ENCODE results near the gene TPX2.
"Not testable (repeated sequence)": the region's sequence is repeated elsewhere in the genome, so short reads cannot be mapped to it uniquely, and the experiment has no call there.

The TPX2 gene

GRCh38 chr20:31814142-31814541 is 75.1 kb downstream of the TPX2 start:
- not testable (repeated sequence) for DNase-seq (ENCODE audit: low read depth)

GRCh38 chr20:31815408-31816188 is 76.5 kb downstream of the TPX2 start:
- DNase-seq (ENCODE audit: low read depth): no peak

GRCh38 chr20:31816221-31816620 is 77.1 kb downstream of the TPX2 start:
- DNase-seq (ENCODE audit: low read depth): no peak

- no peak for DNase-seq (ENCODE audit: low read depth)
Measured at GRCh38 chr20:31817461-31817860, 78.4 kb downstream of the TPX2 start.

- no peak for DNase-seq (ENCODE audit: low read depth)
Measured at GRCh38 chr20:31818376-31818908, 79.4 kb downstream of the TPX2 start.

GRCh38 chr20:31819083-31819784 is 80.1 kb downstream of the TPX2 start, which contains the start of gene MYLK2:
Gene MYLK2, plus strand, starts transcription at chr20:31819356. Its CDS starts 225 bp downstream, at chr20:31819581.
- no peak for DNase-seq (ENCODE audit: low read depth)

GRCh38 chr20:31820228-31820627 is 81.1 kb downstream of the TPX2 start:
- no peak for DNase-seq (ENCODE audit: low read depth)

- DNase-seq (ENCODE audit: low read depth): no peak
Measured at GRCh38 chr20:31821427-31821826, 82.3 kb downstream of the TPX2 start.

GRCh38 chr20:31822421-31823330 is 83.6 kb downstream of the TPX2 start:
- DNase-seq (ENCODE audit: low read depth): no peak

- no peak for DNase-seq (ENCODE audit: low read depth)
Measured at GRCh38 chr20:31823360-31824124, 84.5 kb downstream of the TPX2 start.

- no peak for DNase-seq (ENCODE audit: low read depth)
Measured at GRCh38 chr20:31824125-31824485, 85.0 kb downstream of the TPX2 start.

- no peak for DNase-seq (ENCODE audit: low read depth)
Measured at GRCh38 chr20:31824554-31825313, 85.6 kb downstream of the TPX2 start.

- DNase-seq (ENCODE audit: low read depth): no peak
Measured at GRCh38 chr20:31826074-31826473, 87.0 kb downstream of the TPX2 start.

- DNase-seq (ENCODE audit: low read depth): no peak
Measured at GRCh38 chr20:31827059-31827458, 88.0 kb downstream of the TPX2 start.

- DNase-seq (ENCODE audit: low read depth): not testable (repeated sequence)
Measured at GRCh38 chr20:31828016-31828415, 88.9 kb downstream of the TPX2 start.

GRCh38 chr20:31829731-31830130 is 90.6 kb downstream of the TPX2 start:
- DNase-seq (ENCODE audit: low read depth): no peak

GRCh38 chr20:31830406-31830981 is 91.4 kb downstream of the TPX2 start:
- no peak for DNase-seq (ENCODE audit: low read depth)

GRCh38 chr20:31831211-31831610 is 92.1 kb downstream of the TPX2 start:
- no peak for DNase-seq (ENCODE audit: low read depth)

- no peak for DNase-seq (ENCODE audit: low read depth)
Measured at GRCh38 chr20:31831771-31832306, 92.7 kb downstream of the TPX2 start.
